ENCODE data around the gene FYCO1. TPM values are rescaled to one million over a fixed set of nuclear protein-coding genes. Genes with fewer than 3 reads are reported as not detected.

The FYCO1 gene
- total and polyA plus RNA-seq, 10 donors = 5.2 to 40.1 (median 30.5) TPM

DNA sequence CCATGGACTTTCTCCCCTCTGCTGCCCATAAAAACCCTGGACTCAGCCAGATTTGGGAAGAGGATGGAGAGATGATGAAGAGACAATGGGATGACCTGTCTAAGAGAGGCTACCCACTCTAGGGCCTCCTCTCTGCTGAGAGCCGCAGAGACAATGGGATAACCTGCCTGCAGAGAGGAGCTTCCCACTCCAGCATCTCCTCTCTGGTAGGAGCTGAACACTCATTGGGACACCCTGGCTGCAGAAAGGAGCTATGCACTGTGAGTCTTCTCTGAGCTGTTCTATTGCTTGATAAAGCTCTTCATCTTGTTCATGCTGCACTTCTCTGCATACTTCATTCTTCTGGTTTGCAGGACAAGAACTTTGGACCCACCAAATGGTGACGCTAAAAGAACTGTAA lies 36.1 kb upstream of the FYCO1 start:
- Histone ChIP-seq H3K9me3 (peaks cover 6 to 37% (median 27%) of the 10 kb centered on the region in 8 donors), H3K36me3 (no peaks in the 10 kb centered on the region), H3K4me3 (no peak overlapping the region), H3K4me1 (peaks cover 0 to 7% (median 2%) of the 10 kb centered on the region in 6 donors), H3K27me3 (replicated peaks in 1 of 7) (no peaks in the 10 kb centered on the region), H3K27ac (no peak overlapping the region)
- intact Hi-C loops (cut with DNase I; ENCODE audit: low total_unique reads) = no loop called here
- no peak for TF ChIP-seq POLR2AphosphoS5 (IDR thresholded peaks at IDR 0.05)
- TF ChIP-seq, protein P1, sequence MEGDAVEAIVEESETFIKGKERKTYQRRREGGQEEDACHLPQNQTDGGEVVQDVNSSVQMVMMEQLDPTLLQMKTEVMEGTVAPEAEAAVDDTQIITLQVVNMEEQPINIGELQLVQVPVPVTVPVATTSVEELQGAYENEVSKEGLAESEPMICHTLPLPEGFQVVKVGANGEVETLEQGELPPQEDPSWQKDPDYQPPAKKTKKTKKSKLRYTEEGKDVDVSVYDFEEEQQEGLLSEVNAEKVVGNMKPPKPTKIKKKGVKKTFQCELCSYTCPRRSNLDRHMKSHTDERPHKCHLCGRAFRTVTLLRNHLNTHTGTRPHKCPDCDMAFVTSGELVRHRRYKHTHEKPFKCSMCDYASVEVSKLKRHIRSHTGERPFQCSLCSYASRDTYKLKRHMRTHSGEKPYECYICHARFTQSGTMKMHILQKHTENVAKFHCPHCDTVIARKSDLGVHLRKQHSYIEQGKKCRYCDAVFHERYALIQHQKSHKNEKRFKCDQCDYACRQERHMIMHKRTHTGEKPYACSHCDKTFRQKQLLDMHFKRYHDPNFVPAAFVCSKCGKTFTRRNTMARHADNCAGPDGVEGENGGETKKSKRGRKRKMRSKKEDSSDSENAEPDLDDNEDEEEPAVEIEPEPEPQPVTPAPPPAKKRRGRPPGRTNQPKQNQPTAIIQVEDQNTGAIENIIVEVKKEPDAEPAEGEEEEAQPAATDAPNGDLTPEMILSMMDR (IDR thresholded peaks at IDR 0.05 in 8 of 11, conservative IDR thresholded peaks at IDR 0.05 in 3 of 11) = no peak
- TF ChIP-seq POLR2A (IDR thresholded peaks at IDR 0.05) = no peak
- 91 to 100% (median 96%) methylated on average over 2 of the region's 2 CpGs for WGBS, 5 donors
- DNase-seq = no peak

DNA sequence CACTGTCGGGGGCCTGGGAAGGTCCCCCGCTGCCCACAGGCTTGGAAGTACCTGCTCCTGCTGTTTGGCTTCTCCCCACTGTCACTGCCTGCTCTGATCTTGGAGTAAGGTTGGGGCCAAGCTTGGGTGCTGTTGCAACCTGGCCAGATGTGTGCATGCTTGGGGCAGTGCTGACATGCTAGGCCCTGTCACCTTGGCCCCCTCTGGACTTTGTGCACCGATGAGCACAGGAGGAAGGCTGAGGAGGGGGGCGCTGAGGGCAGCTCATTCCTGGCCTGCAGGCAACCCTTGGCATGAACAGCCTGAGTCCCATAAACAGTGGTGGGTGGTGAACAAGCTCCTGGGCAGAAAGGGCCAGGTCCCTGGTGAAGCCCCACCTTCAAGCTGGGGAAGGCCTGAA lies 35.6 kb upstream of the FYCO1 start:
- WGBS, 5 donors = 67 to 99% (median 90%) methylated on average over 1 to 4 of the region's 4 CpGs
- intact Hi-C loops (cut with DNase I; ENCODE audit: low total_unique reads) = no loop called here
- H3K27me3 ChIP-seq (replicated peaks in 1 of 7) = no peaks in the 10 kb centered on the region
- H3K36me3 ChIP-seq = no peaks in the 10 kb centered on the region
- peaks cover 0 to 7% (median 2%) of the 10 kb centered on the region in 6 donors for H3K4me1 ChIP-seq
- TF ChIP-seq POLR2A (IDR thresholded peaks at IDR 0.05) (no peak), POLR2AphosphoS5 (IDR thresholded peaks at IDR 0.05) (no peak)
- TF ChIP-seq, protein P1 (IDR thresholded peaks at IDR 0.05 in 8 of 11, conservative IDR thresholded peaks at IDR 0.05 in 3 of 11) = no peak
- H3K27ac ChIP-seq = no peak overlapping the region
- no peak for DNase-seq
- H3K4me3 ChIP-seq = no peak overlapping the region
- peaks cover 6 to 42% (median 27%) of the 10 kb centered on the region in 8 donors for H3K9me3 ChIP-seq

DNA sequence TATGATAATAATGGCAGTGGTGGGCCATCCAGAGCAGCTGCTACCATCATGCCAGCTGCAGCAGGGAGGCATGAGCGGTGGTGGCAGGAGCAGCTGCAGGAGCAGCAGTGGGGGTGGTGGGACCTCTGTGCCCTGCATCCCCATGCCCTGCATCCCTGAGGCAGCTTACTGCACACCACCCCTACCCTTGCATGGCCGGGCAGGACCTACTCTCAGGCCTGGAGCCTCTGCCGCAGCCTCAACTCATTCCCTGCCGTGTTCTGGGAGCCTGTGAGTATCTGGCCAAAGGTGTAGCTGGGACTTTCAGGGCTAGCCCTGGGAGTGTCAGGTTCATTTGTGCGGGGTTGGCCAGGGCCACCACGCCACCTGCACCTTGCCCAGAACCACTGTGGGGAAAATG lies 35.0 kb upstream of the FYCO1 start:
- Histone ChIP-seq H3K27ac (no peak overlapping the region), H3K27me3 (replicated peaks in 1 of 7) (no peaks in the 10 kb centered on the region), H3K4me3 (no peak overlapping the region), H3K4me1 (peaks cover 0 to 7% (median 2%) of the 10 kb centered on the region in 6 donors), H3K9me3 (peaks cover 6 to 42% (median 27%) of the 10 kb centered on the region in 8 donors), H3K36me3 (no peaks in the 10 kb centered on the region)
- TF ChIP-seq POLR2AphosphoS5 (IDR thresholded peaks at IDR 0.05) (no peak), POLR2A (IDR thresholded peaks at IDR 0.05) (no peak)
- TF ChIP-seq, protein P1 (IDR thresholded peaks at IDR 0.05 in 8 of 11, conservative IDR thresholded peaks at IDR 0.05 in 3 of 11) = no peak
- 88 to 93% (median 91%) methylated on average over 5 to 6 of the region's 6 CpGs for WGBS, 5 donors
- no peak for DNase-seq
- intact Hi-C loops (cut with DNase I; ENCODE audit: low total_unique reads) = no loop called here

DNA sequence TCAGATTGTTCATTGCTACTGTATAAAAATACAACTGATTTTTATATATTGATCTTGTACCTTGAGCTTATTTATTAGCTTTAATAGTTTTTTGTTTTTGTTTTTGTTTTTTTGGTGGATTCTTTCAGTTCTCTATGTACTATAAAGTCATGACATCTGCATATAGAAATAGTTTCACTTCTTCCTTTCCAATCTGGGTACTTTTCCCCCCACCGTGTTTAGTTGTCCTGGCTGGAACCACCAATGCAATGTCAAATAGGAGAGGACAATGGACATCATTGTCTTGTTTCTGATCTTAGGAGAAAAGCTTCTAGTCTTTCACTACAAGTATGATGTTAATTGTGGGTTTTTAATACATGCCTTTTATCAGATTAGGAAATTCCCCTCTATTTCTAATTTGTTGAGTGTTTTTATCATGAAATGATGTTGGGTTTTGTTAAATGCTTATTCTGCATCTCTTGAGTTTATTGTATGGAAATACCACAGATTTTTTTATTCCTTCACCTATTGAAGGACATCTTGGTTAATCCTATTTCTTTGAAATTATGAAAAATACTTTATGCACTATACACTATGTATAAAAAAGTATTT lies 34.4 kb upstream of the FYCO1 start:
- Histone ChIP-seq H3K27me3 (replicated peaks in 1 of 7) (no peaks in the 10 kb centered on the region), H3K27ac (no peak overlapping the region), H3K36me3 (no peaks in the 10 kb centered on the region), H3K9me3 (peaks cover 6 to 42% (median 27%) of the 10 kb centered on the region in 8 donors), H3K4me3 (no peak overlapping the region), H3K4me1 (peaks cover 0 to 7% (median 2%) of the 10 kb centered on the region in 6 donors)
- intact Hi-C loops (cut with DNase I; ENCODE audit: low total_unique reads) = no loop called here
- WGBS, 5 donors = 55 to 79% (median 56%) methylated on average over 1 of the region's 1 CpG
- DNase-seq = no peak
- no peak for TF ChIP-seq POLR2A (IDR thresholded peaks at IDR 0.05)
- TF ChIP-seq POLR2AphosphoS5 (IDR thresholded peaks at IDR 0.05) = no peak
- TF ChIP-seq, protein P1 (IDR thresholded peaks at IDR 0.05 in 8 of 11, conservative IDR thresholded peaks at IDR 0.05 in 3 of 11) = no peak
